HG02642 (cell line): ENCODE results near the gene NOL3.
"Not testable (repeated sequence)": the region's sequence is repeated elsewhere in the genome, so short reads cannot be mapped to it uniquely, and the experiment has no call there.

Experiments used
- ATAC-seq: cut with Tn5 transposase; IDR thresholded peaks from one replicate; pipeline ENCODE4 v1.9.1; 2021; ENCODE audit warnings: mild to moderate bottlenecking; ENCODE audit not compliant: unreplicated experiment, poor library complexity

NOL3 gene

GRCh38 chr16:67170168-67170948, at the start of gene NOL3:
Gene NOL3, plus strand, starts transcription at chr16:67170538.
- peak; percentile 55 for ATAC-seq

DNA sequence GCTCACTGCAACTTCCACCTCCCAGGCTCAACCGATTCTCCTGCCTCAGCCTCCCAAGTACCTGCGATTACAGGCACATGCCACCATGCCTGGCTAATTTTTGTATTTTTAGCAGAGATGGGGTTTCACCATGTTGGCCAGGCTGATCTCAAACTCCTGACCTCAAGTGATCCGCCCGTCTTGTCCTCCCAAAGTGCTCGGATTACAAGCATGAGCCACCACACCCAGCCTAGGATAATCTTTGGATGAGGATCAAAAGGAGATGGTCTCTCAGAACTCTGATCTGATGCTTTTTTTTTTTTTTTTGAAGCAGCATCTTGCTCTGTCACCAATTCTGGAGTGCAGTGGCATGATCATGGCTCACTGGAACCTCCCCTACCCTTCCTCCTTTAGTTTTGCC, 47.5 kb upstream of the NOL3 start:
- not testable (repeated sequence) for ATAC-seq

DNA sequence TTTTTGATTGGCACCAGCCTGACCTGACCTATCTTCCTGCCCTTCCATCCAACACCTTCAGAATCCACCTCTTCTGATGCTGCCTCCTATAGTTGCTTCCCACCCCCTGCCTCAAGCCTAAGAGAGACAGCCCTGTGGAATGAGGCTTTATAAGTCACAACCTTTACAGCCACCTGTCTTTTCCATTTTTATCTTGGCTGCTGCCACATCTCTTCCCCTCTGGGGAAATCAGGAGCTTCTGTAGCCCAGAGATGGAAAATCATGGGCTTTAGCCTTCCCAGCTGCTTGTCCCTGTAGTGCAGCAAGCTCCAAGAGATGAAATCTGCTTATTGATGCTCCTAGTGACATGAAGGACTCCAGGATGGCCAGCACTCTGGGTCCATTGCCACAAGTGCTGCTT, 41.9 kb upstream of the NOL3 start:
- no peak for ATAC-seq

- ATAC-seq = no peak
Measured at GRCh38 chr16:67128887-67129286, 41.5 kb upstream of the NOL3 start.

- no peak for ATAC-seq
Measured at GRCh38 chr16:67129422-67129821, 40.9 kb upstream of the NOL3 start.

DNA sequence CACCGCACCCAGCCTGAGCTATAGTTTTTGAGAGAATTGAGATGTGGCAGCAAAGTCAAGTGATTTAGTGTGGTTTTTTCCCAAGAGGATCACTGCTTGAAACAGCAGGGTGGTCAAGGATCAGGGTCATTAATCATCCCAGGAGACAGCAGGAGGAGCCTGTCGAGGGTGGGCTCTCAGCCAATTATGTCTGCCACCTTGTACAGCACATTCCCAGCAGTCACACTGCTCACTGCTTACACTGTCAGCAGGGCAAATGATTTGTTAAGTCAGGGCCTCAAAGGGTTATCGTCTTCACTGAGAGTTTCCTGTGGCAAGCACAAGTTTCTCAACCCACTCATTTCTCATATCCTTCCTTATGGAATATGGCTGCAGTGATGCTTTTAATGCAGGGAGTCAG, 32.7 kb upstream of the NOL3 start:
- ATAC-seq = no peak

GRCh38 chr16:67141391-67141790, 28.9 kb upstream of the NOL3 start:
- no peak for ATAC-seq

GRCh38 chr16:67142342-67142741, 28.0 kb upstream of the NOL3 start:
- ATAC-seq = no peak

- ATAC-seq = no peak
Measured at GRCh38 chr16:67144943-67145342, 25.4 kb upstream of the NOL3 start.

DNA sequence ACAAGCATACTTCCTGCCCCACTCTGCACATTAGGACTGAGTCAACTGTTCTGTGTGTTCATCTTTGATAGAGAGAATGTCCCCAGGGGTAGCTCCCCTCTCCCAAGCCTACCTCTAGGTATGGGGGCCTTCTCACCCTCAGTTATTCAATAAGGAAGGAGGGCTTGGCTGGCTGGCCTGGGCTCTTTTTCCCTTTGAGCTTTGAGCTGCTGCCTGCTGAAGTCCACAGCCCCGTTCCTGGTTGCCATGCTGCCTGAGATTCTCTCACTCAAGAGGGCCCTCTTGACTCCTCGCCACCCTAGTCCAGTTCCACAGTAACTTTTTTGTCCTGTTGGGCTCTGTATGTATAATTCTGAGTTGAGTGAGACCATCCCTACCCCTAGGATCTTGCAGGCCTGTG, 24.6 kb upstream of the NOL3 start:
- ATAC-seq = no peak

DNA sequence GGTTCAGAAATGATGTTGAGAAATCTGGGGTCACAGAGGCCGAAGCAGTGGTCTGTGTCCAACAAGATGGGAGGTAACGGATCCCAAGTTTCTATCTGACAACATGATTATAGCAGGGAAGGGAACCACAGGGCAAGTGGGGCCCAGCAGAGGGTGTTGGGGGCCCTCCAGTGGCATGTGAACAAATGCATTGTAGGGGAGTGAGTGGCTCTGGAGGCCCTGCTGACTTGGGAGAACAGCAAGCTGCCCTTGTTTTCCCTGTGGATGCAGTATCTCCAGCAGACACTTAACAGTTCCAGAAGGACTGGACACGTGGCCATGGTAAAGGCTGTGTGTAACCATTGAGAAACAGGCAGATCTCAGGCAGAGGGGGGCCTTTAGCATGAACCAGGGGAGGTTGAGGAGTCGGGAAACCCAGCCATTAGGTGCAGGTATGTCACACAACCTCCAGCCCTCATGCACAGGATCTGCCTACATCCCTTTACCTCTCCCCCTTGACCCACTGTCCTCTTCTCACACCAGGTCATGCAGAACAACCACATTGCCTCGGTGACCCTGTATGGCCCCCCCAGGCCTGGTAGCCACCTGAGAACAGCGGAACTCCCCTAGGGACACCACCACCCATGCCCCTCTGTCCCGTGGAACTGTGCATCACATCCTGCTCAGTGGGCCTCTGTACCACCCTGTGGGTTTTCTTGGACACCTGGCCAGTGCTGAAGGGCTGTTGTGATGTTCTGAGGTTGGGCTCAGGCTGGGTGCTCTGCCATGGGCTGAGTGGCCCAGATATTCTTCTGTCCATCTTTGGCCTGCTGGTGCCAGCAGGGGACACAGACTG, 23.6 kb upstream of the NOL3 start:
- no peak for ATAC-seq

DNA sequence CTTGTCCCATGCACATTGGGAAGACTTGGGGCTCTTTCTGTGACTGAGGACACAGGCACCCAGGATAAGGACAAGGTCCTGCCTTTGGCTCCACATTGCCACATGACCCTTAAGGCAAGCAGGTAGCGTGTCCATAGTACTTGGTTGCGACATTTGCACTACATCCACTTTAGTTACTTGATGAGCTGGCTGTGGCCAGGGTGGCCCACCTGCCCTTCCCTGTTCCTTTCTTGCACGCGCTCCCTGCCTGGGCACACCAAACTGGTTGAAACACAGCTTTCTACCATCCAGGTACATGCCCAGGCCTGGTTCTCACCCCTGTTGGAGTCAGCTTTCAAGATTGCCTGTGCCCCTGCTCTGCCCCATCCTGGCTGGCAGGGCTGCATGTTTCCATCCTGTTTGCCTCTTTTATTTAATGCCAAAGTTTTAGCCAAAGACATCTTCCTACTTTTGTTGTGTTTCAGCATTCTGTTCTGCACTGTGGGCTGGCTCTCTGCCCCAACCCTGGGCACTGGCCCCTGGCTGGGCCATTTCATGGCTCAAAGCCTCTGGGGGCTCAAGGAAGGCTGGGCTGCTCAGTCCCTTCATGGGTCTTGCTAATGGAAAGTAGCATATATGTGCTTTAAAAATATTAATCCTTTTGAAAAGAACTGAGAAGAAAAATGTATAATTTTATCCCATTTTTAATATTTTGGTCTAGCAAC, 22.7 kb upstream of the NOL3 start:
- no peak for ATAC-seq

- no peak for ATAC-seq
Measured at GRCh38 chr16:67148221-67148620, 22.1 kb upstream of the NOL3 start.

- no peak for ATAC-seq
Measured at GRCh38 chr16:67148656-67149275, 21.6 kb upstream of the NOL3 start.

DNA sequence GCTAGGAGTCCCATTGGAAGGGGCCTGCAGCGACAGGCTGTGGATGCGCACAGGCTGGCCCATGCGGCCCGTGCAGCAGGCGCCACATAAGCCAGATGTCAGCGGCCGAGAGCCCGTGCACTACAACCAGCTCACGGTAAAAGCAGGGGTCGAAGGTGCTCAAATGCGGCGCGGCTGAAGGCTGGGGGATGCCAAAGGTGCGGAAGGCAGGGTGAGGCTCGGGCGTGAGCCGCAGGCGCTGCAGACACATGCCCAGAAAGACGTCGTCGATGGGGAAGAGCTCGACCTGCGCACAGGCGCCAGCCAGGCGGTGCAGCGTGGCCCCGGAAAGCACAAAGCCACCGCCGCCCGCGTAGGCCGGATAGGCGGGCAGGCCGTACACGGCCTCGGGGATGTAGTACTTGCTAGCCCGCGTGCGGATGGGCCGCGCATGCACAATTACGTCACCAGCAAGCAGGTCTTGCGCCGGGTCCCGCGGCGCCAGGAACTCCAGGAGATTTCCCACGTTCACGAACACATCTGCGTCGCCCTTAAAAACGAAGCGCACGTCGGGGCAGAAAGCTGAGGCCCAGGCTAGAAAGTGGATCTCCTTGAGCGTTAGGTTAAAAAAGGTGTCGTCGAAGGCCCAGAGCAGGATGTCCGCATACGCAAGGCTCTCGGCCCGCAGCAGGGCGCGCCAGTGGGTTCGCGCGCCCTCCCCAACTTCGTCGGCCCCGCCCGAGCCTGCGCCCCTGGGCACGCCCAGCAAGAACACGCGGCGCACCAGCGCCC, 20.9 kb upstream of the NOL3 start:
- ATAC-seq = no peak

DNA sequence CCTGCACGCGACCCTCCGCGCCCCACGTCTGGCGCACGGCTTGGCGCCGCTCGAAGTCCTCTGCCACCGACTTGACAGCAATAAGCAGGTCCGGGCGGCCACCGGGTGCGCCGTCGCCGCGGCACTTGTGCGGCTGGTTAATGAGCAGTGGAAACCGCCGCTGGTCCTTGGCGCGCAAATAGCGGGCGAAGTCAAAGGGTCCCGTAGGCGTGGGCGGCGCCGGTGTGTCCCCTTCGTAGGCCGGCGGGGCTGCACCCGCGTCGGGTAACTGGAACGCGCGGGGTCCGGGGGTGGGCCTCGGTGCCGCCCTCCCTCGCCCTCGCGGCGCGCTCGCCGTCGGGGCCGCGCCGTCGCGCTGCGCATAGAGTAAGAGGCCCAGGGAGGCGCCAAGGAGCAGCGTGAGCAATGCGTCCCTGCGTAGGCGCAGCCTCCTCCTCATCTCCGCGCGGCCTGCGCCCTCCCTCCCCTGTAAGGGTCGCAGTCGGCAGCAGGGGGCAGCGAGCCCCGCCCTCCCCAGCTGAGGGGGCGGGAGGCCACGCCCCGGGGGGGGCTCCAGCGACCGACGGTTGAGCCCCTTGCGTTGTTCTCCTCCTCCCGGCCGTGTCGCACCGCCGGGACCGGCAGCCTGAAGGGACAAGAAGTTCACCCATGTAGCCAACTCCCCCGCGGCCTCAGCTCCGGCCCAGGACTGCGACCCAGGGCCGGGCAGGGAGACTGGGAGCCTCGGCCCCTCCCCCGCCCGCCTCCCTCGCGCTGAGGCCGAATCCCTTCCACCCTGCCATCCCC, 20.1 kb upstream of the NOL3 start:
- ATAC-seq = peak; percentile 31

DNA sequence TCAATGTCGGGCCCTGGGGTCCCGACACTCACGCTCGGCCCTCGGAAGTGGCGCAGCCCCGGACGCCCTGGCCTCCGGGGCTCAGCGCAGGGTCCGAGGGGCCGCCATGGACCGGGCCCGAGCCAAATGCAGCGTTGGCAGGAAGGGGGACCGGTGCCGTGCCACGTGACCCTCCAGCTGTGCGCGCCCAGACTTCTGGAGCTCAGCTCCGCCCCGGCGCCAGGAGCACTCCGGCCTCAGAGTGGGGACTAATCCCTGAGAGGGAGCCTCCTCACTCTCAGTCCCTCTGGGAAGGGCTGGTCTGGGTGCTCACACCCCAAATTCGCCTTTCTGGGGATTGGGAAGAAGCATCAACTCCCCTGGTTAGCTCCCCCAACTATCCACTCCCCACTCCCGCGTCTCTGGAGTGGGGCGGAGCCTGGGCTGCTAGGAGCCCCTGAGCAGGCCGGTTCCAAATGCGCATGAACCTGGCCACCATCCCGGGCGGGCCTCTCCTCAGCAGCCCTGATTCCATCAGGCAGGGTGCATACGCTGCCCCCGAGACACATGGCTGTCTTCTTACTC, 19.4 kb upstream of the NOL3 start, which contains the start of gene B3GNT9:
TSS of gene B3GNT9 (minus strand) at position 166 of the 564 bp plus-strand sequence. CDS start 513 bp downstream, outside the sequence.
- peak; percentile 68 for ATAC-seq

DNA sequence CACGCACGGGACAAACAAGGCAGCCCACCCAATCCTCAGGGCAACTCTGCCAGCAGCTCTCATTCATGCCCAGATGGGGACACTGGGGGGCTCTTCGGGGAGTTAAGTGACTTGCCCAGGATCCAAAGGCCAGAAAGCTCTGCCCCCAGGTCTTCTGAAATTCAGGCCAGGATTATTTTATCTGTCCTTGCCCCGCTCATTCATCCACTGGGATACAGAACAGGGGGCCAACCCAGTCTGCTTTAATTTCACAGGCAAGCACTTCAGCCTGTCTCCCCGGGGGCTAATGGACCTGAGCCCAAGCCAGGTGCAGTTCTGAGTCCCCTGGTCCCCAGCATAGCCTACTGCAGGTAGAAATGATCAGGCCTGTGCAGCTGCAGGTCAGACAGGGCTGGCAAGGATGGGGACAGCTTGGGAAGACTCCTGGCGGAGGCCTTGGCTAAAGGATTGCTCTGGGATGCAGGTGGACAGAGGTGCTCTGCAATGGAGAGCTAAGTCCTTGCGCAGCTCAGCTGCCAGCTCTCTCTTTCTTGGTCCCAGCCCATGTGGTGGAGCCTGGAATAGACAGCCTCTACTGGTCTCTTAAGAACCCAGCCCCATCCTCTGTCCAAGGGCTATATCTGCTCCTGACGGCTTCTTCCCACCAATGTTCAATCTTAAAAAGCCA, 18.8 kb upstream of the NOL3 start:
- ATAC-seq = no peak
